Measurements from ENCODE around the gene PSG2.
"Not testable (repeated sequence)": the region's sequence is repeated elsewhere in the genome, so short reads cannot be mapped to it uniquely, and the experiment has no call there.

The PSG2 gene

DNA sequence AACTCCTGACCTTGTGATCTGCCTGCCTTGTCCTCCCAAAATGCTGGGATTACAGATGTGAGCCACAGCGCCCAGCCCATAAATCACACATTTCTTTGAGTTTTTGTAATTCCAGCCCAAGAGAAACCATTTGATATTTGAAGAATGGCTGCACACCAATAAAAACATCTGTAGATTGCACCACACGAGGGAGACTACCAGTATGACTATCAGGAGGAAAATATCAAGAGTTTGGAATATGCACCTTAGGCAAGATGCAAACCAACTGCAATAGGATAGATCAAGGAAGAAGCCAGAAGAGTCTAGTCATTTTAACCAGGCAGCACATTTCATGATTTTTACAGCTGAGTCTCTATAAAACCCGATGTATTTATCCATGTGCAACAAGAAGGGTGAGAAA, 20.1 kb downstream of the PSG2 start:
- not testable (repeated sequence) for DNase-seq

DNA sequence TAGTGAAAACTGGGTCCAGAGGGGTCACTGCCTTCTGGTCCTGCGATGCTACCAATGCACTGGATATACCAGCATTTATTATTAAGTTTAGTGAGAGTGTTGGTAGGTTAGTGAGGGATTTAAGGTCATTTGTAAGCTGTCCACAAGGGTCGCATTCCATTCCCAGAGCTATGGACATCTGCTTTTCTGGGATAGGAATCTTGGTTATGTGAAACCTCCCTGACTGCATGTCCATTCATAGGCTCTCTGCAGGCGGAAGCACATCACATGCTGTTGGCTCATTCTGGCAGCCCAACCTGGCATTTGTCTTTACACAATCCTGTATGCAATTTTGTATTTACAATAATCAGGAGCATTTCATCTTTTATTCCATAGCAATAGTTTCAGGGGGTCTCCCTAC, 21.2 kb downstream of the PSG2 start:
- DNase-seq = not testable (repeated sequence)

DNA sequence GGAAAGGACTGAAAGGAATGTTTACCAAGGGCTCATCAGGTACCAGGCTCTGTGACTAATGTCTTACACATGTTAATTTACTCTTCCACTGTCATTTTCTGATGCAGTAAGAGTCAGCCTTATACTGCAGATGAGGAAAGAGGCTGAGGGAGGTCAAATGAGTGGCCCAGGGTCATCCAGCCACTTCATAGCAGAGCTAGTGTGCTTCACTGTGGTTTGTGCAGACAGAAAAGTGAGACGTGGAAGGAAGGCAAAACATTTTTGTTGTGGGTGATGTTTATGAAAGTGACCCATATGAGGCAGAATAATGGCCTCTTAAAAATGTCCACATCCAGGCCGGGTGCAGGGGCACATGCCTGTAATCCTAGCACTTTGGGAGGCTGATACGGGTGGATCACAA, 22.2 kb downstream of the PSG2 start:
- not testable (repeated sequence) for DNase-seq

DNA sequence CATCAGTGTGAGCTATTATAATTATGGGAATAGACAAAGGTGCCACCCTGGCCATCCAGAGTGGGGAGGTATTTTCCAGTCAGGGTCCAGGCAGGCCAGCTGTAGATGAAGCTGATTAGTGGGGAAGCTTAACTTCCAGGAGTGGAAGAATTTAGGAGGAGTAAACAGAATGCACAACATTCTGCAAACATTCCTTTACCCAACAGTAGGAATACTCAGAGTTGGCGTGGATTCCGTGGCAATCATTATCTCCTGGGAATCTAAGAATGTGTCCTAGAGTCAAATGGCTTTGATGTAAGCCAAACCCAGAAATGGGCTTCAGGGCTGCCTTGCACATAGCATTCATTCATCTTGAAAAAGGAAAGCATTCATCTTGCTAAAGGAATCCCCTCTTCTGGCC, 23.0 kb downstream of the PSG2 start:
- DNase-seq = not testable (repeated sequence)

DNA sequence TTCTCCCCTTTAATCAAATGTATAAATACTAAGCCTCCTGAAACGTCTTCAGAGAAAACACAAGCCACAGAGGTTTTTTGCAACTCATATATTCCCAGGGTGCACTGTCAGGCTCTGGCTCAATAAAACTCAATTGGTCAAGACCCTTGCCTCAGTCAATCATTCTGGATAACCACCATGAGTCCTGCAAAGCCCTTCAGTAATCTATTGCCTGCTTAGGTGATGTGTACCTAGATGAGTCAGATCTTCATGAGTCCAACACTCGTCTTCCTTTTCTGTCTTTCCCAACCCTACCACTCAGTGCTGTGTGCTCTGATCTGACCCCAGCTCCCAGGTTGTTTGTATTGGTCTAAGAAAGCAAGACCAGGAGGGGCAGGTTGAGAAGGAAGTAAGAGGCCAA, 24.1 kb downstream of the PSG2 start:
- not testable (repeated sequence) for DNase-seq

DNA sequence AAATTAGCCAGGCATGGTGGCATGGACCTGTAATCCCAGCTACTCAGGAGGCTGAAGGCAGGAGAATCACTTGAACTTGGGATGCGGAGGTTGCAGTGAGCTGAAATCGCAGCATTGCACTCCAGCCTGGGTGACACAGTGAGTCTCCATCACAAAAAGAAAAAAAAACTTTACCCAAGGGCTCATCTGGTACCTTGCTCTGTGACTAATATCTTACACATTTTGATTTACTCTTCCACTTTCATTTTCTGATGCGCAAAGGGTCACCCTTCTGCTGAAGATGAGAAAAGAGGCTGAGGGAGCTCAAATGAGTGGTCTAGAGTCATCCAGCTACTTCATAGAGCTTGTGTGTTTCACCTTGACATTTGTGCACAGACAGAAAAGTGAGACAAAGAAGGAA, 34.5 kb downstream of the PSG2 start:
- DNase-seq = not testable (repeated sequence)

DNA sequence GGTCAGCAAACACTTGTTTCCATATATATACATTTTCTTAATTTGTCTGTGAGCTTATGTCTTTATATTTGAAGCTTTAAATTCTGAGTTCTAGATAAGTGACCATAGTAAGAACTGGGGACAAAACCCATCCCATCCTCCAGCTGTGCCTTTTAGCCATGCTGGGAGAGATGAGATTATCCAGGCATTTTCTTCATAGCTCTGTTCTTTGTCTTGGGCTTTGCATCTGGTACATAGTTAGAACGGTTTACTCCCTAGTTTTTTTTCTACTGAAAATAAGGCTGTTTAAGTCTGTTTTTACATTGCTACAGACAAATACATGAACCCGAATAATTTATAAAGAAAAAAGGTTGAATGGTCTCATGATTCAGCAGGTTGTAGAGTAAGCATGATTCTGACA, 35.9 kb downstream of the PSG2 start:
- DNase-seq = not testable (repeated sequence)

DNA sequence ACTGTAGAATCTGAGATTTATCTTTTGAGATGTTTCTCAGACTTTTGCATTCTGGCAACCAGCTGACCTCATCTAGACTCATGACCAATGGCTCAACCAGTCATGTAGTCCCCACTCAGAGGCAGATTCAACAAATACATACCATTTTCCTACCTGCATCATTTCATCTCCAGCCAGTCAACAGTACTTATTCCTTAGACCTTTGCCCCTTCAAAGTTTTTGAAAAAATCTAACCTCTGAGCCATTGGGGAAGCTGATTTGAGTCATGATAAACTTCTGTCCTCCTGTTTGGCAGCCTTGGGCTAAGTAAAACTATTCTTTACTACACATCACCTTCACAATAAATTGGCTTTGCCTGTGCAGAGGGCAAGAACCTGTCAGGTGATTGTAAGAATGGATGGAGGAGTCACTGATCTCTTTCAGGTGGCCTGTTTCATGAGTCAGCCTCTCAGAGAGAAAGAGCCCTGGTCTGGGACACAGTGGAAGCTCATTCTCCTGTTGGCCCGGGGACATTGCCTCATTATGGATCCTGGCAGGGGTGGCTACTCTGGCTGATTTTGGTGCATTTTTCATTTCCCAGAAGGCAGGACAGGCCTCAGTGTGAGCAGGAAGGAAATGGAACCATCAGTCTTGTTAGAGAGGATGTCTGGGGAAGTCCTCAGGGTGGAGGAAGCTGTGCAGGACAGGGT, 38.9 kb downstream of the PSG2 start:
- not testable (repeated sequence) for DNase-seq

DNA sequence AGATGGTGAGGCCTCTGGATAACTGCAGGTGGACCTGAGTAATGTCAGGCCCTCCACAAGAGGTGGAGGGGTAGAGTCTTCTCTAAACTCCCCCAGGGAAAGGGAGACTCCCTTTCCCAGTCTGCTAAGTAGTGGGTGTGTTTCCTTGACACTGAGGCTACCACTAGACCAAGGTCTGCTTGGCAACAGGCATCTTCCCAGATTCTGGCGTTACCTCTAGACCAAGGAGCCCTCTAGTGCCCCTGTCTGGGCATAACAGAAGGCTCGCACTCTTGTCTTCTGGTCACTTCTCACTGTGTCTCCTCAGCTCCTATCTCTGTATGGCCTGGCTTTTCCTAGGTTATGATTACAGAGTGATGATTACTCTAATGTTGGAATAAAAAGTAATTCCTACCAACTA, 50.9 kb downstream of the PSG2 start:
- DNase-seq = not testable (repeated sequence)

DNA sequence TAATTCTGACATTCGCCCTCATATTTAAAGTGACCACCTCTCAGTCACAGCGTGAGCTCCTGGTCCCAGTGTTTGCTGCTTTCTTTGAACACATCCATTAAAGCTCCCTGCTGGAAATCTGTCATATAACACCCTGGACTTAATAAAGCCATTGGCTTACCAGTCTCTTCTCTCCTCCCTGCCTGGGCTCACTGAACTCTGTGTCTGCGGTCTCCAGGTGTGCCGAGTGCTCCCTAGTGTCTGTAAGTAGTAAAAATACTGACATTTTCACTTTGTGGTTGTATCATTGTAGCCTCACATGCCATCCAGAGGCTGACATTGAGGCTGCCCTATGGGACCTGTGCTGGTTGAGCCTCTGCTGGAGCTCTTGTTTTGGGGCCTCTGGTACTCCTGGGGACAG, 53.6 kb downstream of the PSG2 start:
- no peak for DNase-seq

DNA sequence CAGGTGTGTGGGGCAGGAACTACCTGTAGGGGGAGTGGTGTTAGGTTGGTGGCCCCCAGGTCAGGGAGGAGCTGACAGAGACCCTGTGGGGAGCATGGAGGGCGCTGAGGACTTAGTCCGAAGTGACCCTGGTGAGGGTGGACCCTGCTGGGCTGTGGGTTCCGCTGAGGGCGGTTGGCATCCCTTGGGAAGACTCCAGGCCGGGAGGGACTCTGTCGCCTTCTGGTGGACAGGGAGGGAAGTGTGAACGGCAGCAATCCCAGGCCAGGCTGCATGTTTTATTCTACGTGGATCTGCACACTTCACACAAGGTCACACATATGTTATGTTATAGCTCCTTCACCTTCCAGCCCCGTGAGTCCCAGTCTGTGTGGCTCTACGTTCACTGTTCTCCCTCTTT, 54.5 kb downstream of the PSG2 start:
- DNase-seq = not testable (repeated sequence)

DNA sequence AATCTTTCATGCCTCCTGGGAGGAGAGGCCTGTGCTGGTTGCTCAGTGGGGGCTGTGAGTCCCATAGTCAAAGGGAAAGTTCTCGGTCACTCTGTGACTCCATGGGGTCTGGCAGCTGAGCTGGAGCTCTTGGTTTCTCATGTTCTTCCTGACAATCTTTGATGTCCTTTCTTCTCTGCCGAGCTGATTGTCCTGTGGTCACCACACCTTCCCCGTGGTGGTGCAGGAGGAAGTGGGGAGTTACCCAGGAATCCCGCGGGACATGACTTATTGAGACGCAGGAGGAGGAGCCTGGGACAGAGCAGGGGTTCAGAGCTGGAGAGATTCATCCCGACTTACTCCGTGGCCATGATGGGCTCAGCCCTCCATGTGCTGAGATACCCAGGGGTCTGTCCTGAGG, 55.4 kb downstream of the PSG2 start:
- DNase-seq = not testable (repeated sequence)

DNA sequence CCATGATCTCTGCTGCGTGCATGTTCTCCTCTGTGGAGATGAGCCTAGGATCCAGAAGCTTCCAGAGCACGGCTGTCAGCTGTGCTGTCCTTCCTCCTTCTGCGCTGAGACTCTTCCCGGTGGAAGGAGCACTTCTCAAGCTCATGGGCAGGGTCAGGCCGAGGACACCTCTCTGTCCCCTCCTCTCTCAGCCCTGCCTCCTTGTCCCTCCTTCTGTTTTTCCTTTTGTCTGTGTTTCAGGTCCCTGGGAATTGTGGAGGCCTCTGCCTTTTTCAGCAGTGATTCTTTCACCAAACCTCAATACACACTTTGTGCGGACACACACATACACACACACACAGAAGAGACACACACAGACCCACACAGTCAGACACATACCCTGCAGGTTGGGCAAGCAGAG, 56.1 kb downstream of the PSG2 start, which contains the start of gene PSG11:
Gene PSG11, minus strand, starts transcription at position 101 of the 400 bp plus-strand sequence. Its CDS starts 97 bp downstream, at position 4.
- not testable (repeated sequence) for DNase-seq

DNA sequence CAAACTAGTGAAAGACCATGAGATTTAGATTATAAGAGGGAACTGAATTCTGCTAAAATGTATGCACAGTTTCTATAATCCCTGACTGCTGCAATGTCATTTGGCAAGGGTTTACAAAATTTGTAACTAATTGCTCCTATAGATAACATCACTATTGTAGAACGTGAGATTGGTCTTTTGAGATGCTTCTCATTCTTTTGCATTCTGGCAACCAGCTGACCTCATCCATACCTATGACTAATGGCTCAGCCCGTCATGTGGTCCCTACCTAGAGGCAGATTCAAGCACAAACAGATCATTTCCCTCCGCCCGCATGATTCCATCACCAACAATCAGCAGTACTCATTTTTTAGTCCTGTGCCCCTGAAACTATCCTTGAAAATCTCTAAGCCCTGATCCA, 60.4 kb downstream of the PSG2 start:
- DNase-seq = not testable (repeated sequence)

DNA sequence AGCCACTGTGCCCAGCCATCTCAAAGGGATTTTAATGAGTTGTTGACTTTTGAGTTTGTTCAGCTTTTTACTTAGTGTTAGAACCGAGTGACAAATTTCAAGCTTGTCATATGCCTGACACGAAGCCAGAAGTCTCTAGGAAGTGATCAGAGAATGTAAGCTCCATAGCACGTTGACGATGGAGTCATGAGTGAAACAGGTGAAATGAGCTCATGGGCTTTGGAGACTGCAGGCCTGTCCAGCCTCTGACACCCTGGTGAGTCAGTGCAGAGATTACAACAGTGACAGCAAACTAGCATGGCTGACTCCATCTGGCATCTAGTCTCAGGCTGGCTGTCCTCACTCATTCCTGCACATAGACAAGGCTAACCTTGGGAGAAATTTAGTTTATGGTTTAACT, 60.9 kb downstream of the PSG2 start:
- DNase-seq = not testable (repeated sequence)

DNA sequence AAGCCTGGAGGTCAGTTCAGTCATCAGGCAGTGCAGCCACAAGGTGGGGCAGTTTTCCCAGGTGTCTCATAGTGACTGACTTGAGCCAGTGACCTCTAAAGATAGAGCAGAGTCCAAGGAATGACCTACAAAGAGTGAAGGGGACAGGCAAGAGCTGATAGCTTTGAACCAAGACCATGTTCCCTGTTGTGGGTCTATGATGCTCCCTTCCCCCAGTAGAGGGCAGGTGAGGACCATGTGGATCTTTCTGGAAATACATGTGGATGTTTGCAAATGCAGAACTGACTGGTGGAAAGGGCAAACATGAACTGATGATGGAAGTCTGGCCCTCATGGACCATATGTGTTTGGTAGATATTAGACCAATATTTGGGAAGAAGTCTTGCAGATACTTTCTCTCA, 62.9 kb downstream of the PSG2 start:
- DNase-seq = not testable (repeated sequence)
